Suprapubic skin (tissue), 4 donors: ENCODE measurements around the gene ASPRV1. TPM values are rescaled to one million over a fixed set of nuclear protein-coding genes. Genes with fewer than 3 reads are reported as not detected.

ENCODE experiments used
- DNase-seq, 2 donors: peaks; one replicate each; pipeline ENCODE4 v3.0.0-alpha.2; 2019; ENCODE audit warnings: low spot score in 2 of 2
- H3K27ac ChIP-seq: fragments of 200-600 bp; sonication (generic); one replicate; pipeline ENCODE4 v1.5.1; 2019
- H3K27me3 ChIP-seq: fragments of 200-600 bp; sonication (generic); one replicate; pipeline ENCODE4 v1.5.1; 2019
- H3K36me3 ChIP-seq: fragments of 200-600 bp; sonication (generic); one replicate; pipeline ENCODE4 v1.5.1; 2019
- H3K4me1 ChIP-seq: fragments of 200-600 bp; sonication (generic); one replicate; pipeline ENCODE4 v1.5.1; 2019
- H3K4me3 ChIP-seq: fragments of 200-600 bp; sonication (generic); one replicate; pipeline ENCODE4 v1.5.1; 2019; ENCODE audit warnings: mild to moderate bottlenecking
- H3K9me3 ChIP-seq: fragments of 200-600 bp; sonication (generic); one replicate; pipeline ENCODE4 v1.5.1; 2019
- EP300 ChIP-seq: sonication (generic); formaldehyde crosslinking; IDR thresholded peaks from one replicate; pipeline ENCODE4 v1.6.1; 2017; ENCODE audit warnings: antibody characterized with exemption
- POLR2A ChIP-seq, 2 donors: fragments of 450-650 bp; IDR thresholded peaks; one replicate each; pipeline ENCODE4 v1.6.1; 2017; ENCODE audit warnings: antibody characterized with exemption in 2 of 2, mild to moderate bottlenecking in 2 of 2, moderate library complexity in 2 of 2
- POLR2AphosphoS5 ChIP-seq, 3 donors: sonication (generic); formaldehyde crosslinking; IDR thresholded peaks; one replicate each; pipeline ENCODE4 v1.6.1; 2017; ENCODE audit warnings: antibody characterized with exemption in 3 of 3
- WGBS: methylation state at CpG from one replicate; pipeline ENCODE4 v1.1.5; 2018; 5-methylcytosine and 5-hydroxymethylcytosine counted together
- total RNA-seq, 4 donors: library from RNA; depleted of rRNA; stranded (reverse); fragments of >200 nt; gene quantifications; one replicate each; pipeline ENCODE4 v1.1.0, GENCODE V29; 2016
- TF ChIP-seq, protein P1 (sequence below), 2 donors: fragments of 200-600 bp in 1 of 2; fragments of 450-650 bp in 1 of 2; sonication (generic) in 1 of 2; IDR thresholded peaks; one replicate each; pipeline ENCODE4 v1.5.1; 2016 to 2019; ENCODE audit warnings: antibody characterized with exemption in 2 of 2, mild to moderate bottlenecking in 1 of 2, moderate library complexity in 1 of 2

ASPRV1 gene
- total RNA-seq, 4 donors from 2014 or later = 45.3 to 805 (median 558) TPM

DNA sequence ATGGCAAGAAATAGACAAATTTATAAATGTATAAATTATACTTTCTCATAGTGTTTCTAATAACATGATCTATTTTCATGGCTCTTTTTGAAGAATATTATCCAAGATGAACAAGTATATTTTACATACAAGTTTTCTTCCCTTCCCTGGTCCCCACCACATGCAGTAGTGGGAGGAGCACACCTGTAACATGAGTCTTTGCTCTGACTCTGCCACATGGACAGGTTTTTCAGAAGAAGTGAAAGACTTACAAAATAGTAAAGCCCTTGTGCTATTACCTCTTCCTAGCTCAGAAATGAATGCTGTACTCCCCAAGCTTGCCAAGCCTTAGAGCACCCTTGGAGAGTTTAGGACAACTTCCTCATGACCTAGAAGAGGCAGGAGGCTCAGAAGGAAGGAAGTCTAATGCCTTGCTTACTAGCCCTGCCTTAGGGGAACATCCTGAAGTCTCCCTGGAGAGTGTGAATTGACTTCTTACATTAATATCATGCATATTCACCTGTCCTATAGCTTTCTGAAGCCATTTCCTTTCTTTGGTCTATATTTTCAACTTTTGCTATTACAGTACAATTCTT lies 28.1 kb downstream of the ASPRV1 start:
- TF ChIP-seq EP300 (no peak), POLR2A (IDR thresholded peaks at IDR 0.05) (no peak), POLR2AphosphoS5 (IDR thresholded peaks at IDR 0.05) (no peak)
- TF ChIP-seq, protein P1, sequence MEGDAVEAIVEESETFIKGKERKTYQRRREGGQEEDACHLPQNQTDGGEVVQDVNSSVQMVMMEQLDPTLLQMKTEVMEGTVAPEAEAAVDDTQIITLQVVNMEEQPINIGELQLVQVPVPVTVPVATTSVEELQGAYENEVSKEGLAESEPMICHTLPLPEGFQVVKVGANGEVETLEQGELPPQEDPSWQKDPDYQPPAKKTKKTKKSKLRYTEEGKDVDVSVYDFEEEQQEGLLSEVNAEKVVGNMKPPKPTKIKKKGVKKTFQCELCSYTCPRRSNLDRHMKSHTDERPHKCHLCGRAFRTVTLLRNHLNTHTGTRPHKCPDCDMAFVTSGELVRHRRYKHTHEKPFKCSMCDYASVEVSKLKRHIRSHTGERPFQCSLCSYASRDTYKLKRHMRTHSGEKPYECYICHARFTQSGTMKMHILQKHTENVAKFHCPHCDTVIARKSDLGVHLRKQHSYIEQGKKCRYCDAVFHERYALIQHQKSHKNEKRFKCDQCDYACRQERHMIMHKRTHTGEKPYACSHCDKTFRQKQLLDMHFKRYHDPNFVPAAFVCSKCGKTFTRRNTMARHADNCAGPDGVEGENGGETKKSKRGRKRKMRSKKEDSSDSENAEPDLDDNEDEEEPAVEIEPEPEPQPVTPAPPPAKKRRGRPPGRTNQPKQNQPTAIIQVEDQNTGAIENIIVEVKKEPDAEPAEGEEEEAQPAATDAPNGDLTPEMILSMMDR (IDR thresholded peaks at IDR 0.05) = no peak
- Histone ChIP-seq H3K36me3 (peaks cover 32% of the 10 kb centered on the region), H3K27me3 (no peaks in the 10 kb centered on the region), H3K27ac (no peak overlapping the region), H3K4me1 (peaks cover 5% of the 10 kb centered on the region), H3K9me3 (no peaks in the 10 kb centered on the region), H3K4me3 (no peak overlapping the region)
- DNase-seq = no peak

DNA sequence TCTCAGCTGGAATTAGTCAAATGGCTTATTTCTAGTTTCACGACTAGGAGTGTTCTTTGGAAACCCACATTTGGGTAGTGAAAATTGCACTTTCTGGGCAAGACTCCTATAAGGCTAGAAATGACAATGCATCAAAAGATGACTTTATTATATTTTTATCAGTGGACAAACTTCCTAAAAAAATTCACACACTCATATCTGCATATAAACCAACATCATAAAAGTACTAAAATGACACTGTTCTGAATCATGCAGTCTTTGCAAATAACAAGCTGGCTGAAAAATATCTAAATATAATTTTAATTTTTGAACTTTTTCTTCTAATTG lies 28.9 kb downstream of the ASPRV1 start:
- WGBS = 84% methylated on average over 1 of the region's 1 CpG
- H3K4me1 ChIP-seq = peaks cover 5% of the 10 kb centered on the region
- peaks cover 25% of the 10 kb centered on the region for H3K36me3 ChIP-seq
- no peak for TF ChIP-seq POLR2A (IDR thresholded peaks at IDR 0.05)
- TF ChIP-seq, protein P1 (IDR thresholded peaks at IDR 0.05) = no peak
- no peak for TF ChIP-seq EP300
- TF ChIP-seq POLR2AphosphoS5 (IDR thresholded peaks at IDR 0.05) = no peak
- DNase-seq = no peak
- H3K4me3 ChIP-seq = no peak overlapping the region
- H3K27ac ChIP-seq = no peak overlapping the region
- H3K27me3 ChIP-seq = no peaks in the 10 kb centered on the region
- no peaks in the 10 kb centered on the region for H3K9me3 ChIP-seq

DNA sequence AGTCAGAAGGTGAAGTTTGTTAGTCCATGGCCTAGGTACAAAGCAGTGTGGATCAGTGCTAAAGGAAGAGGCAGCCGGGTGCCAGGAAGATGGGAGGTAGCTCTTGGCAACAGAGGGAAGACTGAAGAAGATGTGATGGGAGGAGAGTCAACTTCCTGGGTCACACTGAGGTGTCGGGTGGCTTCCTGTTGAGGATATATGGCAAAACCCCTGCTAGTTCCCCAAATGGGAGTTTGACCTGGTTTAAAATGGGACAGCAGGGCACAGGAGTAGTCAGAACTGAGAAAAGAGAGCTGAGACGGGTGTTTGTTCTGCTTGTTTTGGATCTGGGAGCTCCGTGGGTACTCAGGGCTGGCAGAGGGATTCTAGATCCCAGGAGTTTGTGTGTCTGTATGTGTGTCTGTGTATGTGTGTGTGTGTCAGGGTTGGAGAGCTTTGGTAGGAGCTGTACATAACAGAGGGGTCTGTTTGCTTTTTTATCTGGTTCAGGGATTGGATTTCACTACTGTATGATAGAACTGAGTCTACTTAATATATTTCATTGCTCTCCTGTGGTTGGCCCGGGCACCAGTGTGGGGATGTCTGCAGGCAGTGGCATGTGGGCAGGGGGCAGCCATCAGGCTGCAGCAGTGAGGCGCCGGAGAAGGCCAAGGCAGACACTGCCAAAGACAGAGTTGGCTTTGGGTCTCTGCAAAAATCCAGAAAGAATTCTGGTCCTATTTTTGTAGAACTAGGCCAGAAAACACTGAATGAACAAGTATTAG lies 29.4 kb downstream of the ASPRV1 start:
- no peak overlapping the region for H3K27ac ChIP-seq
- peaks cover 5% of the 10 kb centered on the region for H3K4me1 ChIP-seq

DNA sequence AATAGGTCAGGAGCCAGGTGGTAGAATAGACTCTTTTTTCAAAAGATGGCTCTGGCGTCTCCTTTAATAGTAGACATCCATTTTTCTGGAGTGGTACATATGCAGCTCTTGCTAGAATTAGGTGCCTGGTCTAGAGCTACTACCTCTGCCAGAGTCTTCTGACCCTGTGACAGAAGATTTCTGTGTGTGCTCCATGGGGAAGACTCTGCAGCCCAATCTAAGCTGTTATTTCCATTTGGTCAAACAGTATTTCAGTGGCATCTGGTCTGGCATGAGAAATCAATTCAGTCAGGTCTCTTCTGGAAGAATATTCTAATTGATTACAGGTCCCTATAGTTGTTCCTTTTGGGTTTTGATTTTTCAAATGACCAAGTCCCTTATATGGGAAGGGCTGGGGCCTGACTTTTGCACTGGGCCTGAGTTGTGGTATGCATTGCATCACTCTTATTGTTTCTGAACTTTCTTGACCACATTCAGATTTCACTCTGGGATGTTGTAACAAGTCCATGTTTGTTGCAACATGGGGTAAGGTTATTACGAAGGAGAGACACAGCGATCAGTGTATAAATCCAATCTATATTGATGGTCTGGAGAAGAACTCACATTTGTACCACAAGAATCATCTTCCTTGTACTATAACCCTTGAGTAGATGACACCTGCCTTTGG lies 34.4 kb downstream of the ASPRV1 start:
- no peak overlapping the region for H3K27ac ChIP-seq
- no peaks in the 10 kb centered on the region for H3K4me1 ChIP-seq
- 76% methylated on average over 3 of the region's 3 CpGs for WGBS
- H3K4me3 ChIP-seq = no peak overlapping the region
- DNase-seq = no peak
- no peaks in the 10 kb centered on the region for H3K9me3 ChIP-seq
- H3K27me3 ChIP-seq = no peaks in the 10 kb centered on the region
- peaks cover 20% of the 10 kb centered on the region for H3K36me3 ChIP-seq
- TF ChIP-seq EP300 = no peak
- TF ChIP-seq POLR2AphosphoS5 (IDR thresholded peaks at IDR 0.05) = no peak
- TF ChIP-seq, protein P1 (IDR thresholded peaks at IDR 0.05) = no peak
- TF ChIP-seq POLR2A (IDR thresholded peaks at IDR 0.05) = no peak

More for the DNA sequence above, 29.4 kb downstream of the ASPRV1 start:
- DNase-seq = no peak
- TF ChIP-seq POLR2A (IDR thresholded peaks at IDR 0.05) (no peak), POLR2AphosphoS5 (IDR thresholded peaks at IDR 0.05) (no peak), EP300 (no peak)
- TF ChIP-seq, protein P1 (IDR thresholded peaks at IDR 0.05) = no peak
- Histone ChIP-seq H3K4me3 (no peak overlapping the region), H3K27me3 (no peaks in the 10 kb centered on the region), H3K9me3 (no peaks in the 10 kb centered on the region), H3K36me3 (peaks cover 19% of the 10 kb centered on the region)
- 88% methylated on average over 7 of the region's 7 CpGs for WGBS

DNA sequence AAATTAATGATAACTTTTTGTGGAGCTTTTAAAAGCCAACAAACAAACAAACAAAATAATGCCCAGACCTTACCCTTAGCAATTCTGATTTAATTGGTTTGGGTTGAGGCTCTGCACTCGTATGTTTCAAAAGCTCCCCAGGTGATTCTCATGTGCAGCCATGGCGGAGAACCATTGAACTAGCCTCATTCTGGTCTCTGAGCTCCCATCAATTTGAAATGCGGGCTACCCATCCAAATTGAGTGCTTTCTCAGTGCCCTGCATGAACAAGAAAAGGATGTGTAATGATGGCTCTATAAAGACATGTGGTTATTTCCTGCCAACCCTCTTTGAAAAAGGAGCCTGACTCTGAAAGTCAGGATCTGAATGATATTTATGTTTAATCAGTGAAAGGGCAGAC lies 38.3 kb downstream of the ASPRV1 start:
- Histone ChIP-seq H3K27ac (no peak overlapping the region), H3K27me3 (no peaks in the 10 kb centered on the region), H3K4me3 (no peak overlapping the region), H3K36me3 (peaks cover 39% of the 10 kb centered on the region), H3K9me3 (no peaks in the 10 kb centered on the region), H3K4me1 (peaks cover 5% of the 10 kb centered on the region)
- WGBS = 100% methylated on average over 3 of the region's 3 CpGs
- DNase-seq = no peak
- TF ChIP-seq POLR2A (IDR thresholded peaks at IDR 0.05) (no peak), POLR2AphosphoS5 (IDR thresholded peaks at IDR 0.05) (no peak), EP300 (no peak)
- TF ChIP-seq, protein P1 (IDR thresholded peaks at IDR 0.05) = no peak
